Measurements from ENCODE around the gene PDE9A.

Gene PDE9A

DNA sequence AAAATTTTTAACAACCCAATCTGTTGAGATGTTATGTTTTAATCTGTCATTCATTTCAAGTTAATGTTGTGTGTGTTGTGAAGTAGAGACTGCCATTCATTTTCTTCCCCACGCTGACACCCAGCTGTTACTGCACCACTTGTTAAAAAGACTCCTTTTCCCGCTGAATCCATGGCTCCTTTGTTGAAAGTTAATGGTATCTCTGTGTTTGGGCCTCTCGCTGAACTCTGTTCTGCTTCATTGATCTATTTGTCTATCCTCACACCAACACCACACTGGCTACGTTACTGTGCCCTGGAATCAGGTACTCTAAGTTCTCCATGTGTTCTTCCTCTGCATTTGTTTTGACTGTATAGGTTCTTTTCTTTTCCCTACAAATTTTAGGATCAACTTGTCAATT lies 58.2 kb downstream of the PDE9A start:
- TF ChIP-seq EGR1 (IDR thresholded peaks at IDR 0.05) (no peak), TEAD4 (IDR thresholded peaks at IDR 0.05) (no peak), NFIC (IDR thresholded peaks at IDR 0.05) (no peak), YY1 (IDR thresholded peaks at IDR 0.05; ENCODE audit: low read depth) (no peak), RAD21 (IDR thresholded peaks at IDR 0.05; ENCODE audit: low read depth) (no peak)

DNA sequence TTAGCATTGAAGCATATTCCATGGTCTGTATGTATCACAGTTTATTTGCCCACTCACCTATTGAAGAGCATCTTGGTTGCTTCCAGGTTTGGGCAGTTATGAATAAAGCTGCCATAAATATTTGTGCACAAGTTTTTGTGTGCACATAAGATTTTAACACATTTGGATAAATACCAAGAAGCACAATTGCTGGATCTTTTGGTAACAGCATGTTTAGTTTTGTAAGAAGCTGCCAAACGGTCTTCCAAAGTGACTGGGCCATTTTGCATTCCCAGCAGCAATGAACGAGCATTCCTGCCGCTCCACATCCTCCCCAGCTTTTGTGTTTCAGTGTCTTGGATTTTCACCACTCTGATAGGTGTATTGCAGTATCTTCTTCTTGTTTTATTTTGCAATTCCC lies 62.7 kb downstream of the PDE9A start:
- TF ChIP-seq, protein P1, sequence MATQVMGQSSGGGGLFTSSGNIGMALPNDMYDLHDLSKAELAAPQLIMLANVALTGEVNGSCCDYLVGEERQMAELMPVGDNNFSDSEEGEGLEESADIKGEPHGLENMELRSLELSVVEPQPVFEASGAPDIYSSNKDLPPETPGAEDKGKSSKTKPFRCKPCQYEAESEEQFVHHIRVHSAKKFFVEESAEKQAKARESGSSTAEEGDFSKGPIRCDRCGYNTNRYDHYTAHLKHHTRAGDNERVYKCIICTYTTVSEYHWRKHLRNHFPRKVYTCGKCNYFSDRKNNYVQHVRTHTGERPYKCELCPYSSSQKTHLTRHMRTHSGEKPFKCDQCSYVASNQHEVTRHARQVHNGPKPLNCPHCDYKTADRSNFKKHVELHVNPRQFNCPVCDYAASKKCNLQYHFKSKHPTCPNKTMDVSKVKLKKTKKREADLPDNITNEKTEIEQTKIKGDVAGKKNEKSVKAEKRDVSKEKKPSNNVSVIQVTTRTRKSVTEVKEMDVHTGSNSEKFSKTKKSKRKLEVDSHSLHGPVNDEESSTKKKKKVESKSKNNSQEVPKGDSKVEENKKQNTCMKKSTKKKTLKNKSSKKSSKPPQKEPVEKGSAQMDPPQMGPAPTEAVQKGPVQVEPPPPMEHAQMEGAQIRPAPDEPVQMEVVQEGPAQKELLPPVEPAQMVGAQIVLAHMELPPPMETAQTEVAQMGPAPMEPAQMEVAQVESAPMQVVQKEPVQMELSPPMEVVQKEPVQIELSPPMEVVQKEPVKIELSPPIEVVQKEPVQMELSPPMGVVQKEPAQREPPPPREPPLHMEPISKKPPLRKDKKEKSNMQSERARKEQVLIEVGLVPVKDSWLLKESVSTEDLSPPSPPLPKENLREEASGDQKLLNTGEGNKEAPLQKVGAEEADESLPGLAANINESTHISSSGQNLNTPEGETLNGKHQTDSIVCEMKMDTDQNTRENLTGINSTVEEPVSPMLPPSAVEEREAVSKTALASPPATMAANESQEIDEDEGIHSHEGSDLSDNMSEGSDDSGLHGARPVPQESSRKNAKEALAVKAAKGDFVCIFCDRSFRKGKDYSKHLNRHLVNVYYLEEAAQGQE (IDR thresholded peaks at IDR 0.05; ENCODE audit: low read depth) = no peak
- TF ChIP-seq TEAD4 (IDR thresholded peaks at IDR 0.05) (no peak), TCF12 (IDR thresholded peaks at IDR 0.05; ENCODE audit: low read depth) (no peak), CREB1 (IDR thresholded peaks at IDR 0.05; ENCODE audit: low read depth) (no peak), EGR1 (IDR thresholded peaks at IDR 0.05) (no peak), FOXM1 (IDR thresholded peaks at IDR 0.05; ENCODE audit: borderline replicate concordance, low read depth) (no peak), TAF1 (IDR thresholded peaks at IDR 0.05; ENCODE audit: low read depth) (no peak), ZBTB7A (IDR thresholded peaks at IDR 0.05; ENCODE audit: low read depth) (no peak), YY1 (IDR thresholded peaks at IDR 0.05; ENCODE audit: low read depth) (no peak), RAD21 (IDR thresholded peaks at IDR 0.05; ENCODE audit: low read depth) (no peak), CEBPB (IDR thresholded peaks at IDR 0.05) (no peak), NFIC (IDR thresholded peaks at IDR 0.05) (no peak), EP300 (IDR thresholded peaks at IDR 0.05; ENCODE audit: borderline replicate concordance) (no peak)
- TF ChIP-seq, protein P2, sequence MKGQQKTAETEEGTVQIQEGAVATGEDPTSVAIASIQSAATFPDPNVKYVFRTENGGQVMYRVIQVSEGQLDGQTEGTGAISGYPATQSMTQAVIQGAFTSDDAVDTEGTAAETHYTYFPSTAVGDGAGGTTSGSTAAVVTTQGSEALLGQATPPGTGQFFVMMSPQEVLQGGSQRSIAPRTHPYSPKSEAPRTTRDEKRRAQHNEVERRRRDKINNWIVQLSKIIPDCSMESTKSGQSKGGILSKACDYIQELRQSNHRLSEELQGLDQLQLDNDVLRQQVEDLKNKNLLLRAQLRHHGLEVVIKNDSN (IDR thresholded peaks at IDR 0.05) = no peak
- TF ChIP-seq, protein P3, sequence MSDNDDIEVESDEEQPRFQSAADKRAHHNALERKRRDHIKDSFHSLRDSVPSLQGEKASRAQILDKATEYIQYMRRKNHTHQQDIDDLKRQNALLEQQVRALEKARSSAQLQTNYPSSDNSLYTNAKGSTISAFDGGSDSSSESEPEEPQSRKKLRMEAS (IDR thresholded peaks at IDR 0.05) = no peak

DNA sequence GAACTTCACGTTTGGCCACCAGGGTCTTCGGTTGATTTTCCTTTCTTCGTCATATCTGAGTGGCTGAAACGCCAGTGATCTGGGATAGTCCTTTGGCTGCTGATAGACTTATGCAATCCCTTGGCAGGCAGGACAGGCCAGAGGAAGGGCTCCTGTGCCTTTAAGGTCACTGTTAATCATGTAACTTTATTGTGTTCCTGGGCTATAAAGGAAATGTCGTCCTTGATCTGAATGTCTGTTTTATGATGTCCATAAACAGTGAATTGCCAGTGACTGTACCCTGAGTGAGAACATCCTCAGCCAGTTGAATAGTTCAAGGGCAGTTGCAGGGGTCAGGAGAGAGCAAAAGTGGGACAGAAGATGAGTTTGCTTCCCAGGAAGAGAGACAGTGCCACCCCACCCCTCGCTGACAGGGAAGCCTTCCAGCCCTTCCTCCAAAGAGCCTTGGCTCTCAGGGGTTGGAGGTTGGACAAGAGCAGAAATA lies 68.0 kb downstream of the PDE9A start:
- TF ChIP-seq, protein P1 (IDR thresholded peaks at IDR 0.05; ENCODE audit: low read depth) = no peak
- no peak for TF ChIP-seq NFIC (IDR thresholded peaks at IDR 0.05)

DNA sequence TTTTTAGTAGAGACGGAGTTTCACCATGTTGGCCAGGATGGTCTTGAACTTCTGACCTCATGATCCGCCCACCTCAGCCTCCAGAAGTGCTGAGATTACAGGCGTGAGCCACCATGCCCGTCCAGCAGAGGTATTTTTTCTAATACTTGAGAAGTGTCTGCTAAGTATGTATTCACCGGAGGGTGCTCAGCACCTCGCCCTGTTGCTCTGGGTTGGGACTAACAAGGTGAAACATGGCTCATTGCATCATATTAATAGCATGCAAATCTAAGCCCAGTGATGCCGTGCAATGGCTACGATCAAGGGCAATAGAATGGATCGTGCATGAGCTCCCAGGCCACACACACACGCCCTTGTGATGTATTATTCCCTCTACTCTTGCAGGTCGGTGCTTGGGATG lies 68.7 kb downstream of the PDE9A start:
- TF ChIP-seq EGR1 (IDR thresholded peaks at IDR 0.05) = no peak

DNA sequence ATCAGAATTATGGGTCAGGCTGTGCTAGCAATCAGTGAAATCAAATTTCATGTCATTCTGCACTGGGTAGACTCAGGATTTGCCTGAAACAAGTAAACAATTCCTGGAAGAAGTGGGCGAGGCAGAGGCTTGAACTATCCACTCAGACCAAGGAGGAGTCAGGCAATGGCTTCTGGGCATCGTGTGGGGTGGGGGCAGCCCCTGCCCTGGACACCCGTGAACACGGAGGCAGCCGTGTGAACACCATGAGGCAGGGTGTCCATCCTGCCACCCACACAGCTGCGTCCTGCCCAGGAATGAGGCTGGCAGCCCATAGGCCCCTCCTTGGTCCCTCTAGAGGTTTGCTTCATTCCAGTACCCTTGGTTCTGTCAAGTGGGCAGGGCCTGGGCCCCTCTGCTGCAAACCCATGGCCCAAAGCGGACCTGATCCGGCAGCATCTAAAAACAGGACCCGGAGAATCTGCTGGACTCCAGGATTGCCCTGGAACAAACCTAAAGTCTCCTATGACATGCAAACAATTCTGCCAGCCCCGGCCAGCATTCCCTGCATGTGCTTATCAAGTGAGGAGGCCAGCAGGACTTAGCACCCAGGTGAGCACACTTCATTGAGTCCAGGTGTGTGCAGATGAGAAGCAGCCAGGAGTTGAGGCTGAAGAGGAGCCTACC lies 69.5 kb downstream of the PDE9A start:
- no peak for TF ChIP-seq NFIC (IDR thresholded peaks at IDR 0.05)
- TF ChIP-seq RAD21 (IDR thresholded peaks at IDR 0.05; ENCODE audit: low read depth) = no peak
- TF ChIP-seq YY1 (IDR thresholded peaks at IDR 0.05; ENCODE audit: low read depth) = no peak
- no peak for TF ChIP-seq EGR1 (IDR thresholded peaks at IDR 0.05)
- TF ChIP-seq, protein P1 (IDR thresholded peaks at IDR 0.05; ENCODE audit: low read depth) = no peak
- TF ChIP-seq ZBTB7A (IDR thresholded peaks at IDR 0.05; ENCODE audit: low read depth) = no peak
- TF ChIP-seq TAF1 (IDR thresholded peaks at IDR 0.05; ENCODE audit: low read depth) = no peak
- no peak for TF ChIP-seq EP300 (IDR thresholded peaks at IDR 0.05; ENCODE audit: borderline replicate concordance)
- TF ChIP-seq, protein P2 (IDR thresholded peaks at IDR 0.05) = no peak
- TF ChIP-seq TEAD4 (IDR thresholded peaks at IDR 0.05) = no peak
- no peak for TF ChIP-seq FOXM1 (IDR thresholded peaks at IDR 0.05; ENCODE audit: borderline replicate concordance, low read depth)
- no peak for TF ChIP-seq CREB1 (IDR thresholded peaks at IDR 0.05; ENCODE audit: low read depth)

Data from Ishikawa (cell line).